ENCODE data around the gene FAM83G.

DNA sequence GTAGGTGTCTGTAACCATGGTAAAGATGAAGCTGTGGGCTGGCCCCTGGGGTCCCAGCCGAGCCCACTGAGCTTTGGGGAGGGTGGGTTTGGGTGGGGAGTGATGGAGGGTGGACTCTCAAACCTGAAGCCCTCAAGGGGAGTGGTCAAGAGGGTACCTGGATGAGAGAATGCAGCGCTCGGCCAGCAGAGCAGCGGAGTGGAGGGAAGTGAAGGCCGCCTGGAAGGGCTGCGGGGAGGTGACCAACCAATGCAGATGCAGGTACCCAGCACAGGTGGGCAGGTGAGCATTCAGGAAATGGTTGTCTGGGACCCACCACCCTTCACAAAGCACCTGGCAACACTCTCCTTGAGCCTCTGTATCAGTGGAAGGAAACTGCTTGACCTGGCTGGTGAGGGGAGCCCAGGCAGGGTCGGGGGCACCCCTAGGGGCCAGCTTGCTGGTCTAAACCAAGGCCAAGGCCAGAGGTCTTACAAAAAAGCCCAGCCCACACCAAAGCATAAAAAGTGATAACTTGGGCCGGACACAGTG, 56.0 kb downstream of the FAM83G start:
- TF ChIP-seq EZH2 (IDR thresholded peaks at IDR 0.05; ENCODE audit: low read length, missing control alignments) = no peak
- TF ChIP-seq, protein P1, sequence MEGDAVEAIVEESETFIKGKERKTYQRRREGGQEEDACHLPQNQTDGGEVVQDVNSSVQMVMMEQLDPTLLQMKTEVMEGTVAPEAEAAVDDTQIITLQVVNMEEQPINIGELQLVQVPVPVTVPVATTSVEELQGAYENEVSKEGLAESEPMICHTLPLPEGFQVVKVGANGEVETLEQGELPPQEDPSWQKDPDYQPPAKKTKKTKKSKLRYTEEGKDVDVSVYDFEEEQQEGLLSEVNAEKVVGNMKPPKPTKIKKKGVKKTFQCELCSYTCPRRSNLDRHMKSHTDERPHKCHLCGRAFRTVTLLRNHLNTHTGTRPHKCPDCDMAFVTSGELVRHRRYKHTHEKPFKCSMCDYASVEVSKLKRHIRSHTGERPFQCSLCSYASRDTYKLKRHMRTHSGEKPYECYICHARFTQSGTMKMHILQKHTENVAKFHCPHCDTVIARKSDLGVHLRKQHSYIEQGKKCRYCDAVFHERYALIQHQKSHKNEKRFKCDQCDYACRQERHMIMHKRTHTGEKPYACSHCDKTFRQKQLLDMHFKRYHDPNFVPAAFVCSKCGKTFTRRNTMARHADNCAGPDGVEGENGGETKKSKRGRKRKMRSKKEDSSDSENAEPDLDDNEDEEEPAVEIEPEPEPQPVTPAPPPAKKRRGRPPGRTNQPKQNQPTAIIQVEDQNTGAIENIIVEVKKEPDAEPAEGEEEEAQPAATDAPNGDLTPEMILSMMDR (conservative IDR thresholded peaks at IDR 0.05 in 1 of 2, IDR thresholded peaks at IDR 0.05 in 1 of 2; ENCODE audit: low read depth in 1 of 2, low read length in 2 of 2) = no peak

Measured in fibroblast of lung (primary cell).